ENCODE measurements around the gene ITPK1.

ITPK1 gene

GRCh38 chr14:92998946-92999345, 116.8 kb downstream of the ITPK1 start:
- in situ Hi-C loops (cut with HindIII; ENCODE audit: low sequenced_read_pairs), result no loop called here
- no peak overlapping the region for H3K4me3 ChIP-seq (ENCODE audit: low read depth, low read length)
- TF ChIP-seq, protein P1, sequence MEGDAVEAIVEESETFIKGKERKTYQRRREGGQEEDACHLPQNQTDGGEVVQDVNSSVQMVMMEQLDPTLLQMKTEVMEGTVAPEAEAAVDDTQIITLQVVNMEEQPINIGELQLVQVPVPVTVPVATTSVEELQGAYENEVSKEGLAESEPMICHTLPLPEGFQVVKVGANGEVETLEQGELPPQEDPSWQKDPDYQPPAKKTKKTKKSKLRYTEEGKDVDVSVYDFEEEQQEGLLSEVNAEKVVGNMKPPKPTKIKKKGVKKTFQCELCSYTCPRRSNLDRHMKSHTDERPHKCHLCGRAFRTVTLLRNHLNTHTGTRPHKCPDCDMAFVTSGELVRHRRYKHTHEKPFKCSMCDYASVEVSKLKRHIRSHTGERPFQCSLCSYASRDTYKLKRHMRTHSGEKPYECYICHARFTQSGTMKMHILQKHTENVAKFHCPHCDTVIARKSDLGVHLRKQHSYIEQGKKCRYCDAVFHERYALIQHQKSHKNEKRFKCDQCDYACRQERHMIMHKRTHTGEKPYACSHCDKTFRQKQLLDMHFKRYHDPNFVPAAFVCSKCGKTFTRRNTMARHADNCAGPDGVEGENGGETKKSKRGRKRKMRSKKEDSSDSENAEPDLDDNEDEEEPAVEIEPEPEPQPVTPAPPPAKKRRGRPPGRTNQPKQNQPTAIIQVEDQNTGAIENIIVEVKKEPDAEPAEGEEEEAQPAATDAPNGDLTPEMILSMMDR (IDR thresholded peaks at IDR 0.05; ENCODE audit: low read depth, low read length), result no peak
- DNase-seq (ENCODE audit: low read depth, low spot score), result no peak

- no peak overlapping the region for H3K4me3 ChIP-seq (ENCODE audit: low read depth, low read length)
- TF ChIP-seq, protein P1 (IDR thresholded peaks at IDR 0.05; ENCODE audit: low read depth, low read length), result no peak
- in situ Hi-C loops (cut with HindIII; ENCODE audit: low sequenced_read_pairs), result no loop called here
- no peak for DNase-seq (ENCODE audit: low read depth, low spot score)
Observed at GRCh38 chr14:92997343-92998061, 118.2 kb downstream of the ITPK1 start.

DNA sequence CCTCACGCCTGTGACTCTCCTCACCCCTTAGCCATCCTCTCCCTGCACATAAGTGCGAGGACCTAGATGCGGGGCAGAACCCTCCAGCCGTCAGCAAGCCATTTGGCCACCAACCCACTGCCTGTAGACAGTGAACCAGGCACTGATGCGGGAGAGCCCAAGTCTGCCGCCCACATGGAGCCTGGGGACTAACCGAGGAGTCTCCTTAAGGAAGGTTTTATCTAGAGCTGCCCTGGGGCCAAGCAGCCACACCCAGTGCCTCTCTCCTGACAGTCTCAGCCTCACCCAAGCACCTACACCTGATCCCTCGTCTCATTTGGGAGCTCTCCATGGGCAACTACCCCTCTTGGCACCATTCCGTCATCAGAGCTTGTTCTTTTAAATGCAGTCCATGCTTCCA, 120.1 kb downstream of the ITPK1 start:
- TF ChIP-seq, protein P1 (IDR thresholded peaks at IDR 0.05; ENCODE audit: low read depth, low read length), result no peak
- in situ Hi-C loops (cut with HindIII; ENCODE audit: low sequenced_read_pairs), result no loop called here
- no peak for DNase-seq (ENCODE audit: low read depth, low spot score)
- no peak overlapping the region for H3K4me3 ChIP-seq (ENCODE audit: low read depth, low read length)

DNA sequence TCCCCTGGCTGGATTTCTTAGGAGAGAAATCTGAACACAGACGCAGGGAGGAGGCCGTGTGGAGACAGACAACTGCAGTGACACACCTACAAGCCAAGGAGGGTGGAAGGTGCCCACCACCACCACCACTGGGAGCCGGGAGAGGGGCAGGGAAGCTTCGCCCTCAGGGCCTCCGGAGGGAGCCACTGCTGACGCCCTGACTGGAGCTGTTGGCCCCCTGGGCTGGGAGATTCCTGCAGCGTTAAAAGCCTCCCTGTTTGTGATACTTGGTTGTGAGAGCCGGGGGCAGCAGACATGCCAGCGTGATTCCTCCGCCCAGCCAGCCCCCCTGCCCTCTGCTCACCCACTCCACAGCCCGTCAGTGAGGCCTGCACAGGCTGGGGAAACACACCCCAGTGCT, 120.8 kb downstream of the ITPK1 start:
- no peak for DNase-seq (ENCODE audit: low read depth, low spot score)
- in situ Hi-C loops (cut with HindIII; ENCODE audit: low sequenced_read_pairs), result no loop called here
- TF ChIP-seq, protein P1 (IDR thresholded peaks at IDR 0.05; ENCODE audit: low read depth, low read length), result no peak
- no peak overlapping the region for H3K4me3 ChIP-seq (ENCODE audit: low read depth, low read length)

- in situ Hi-C loops (cut with HindIII; ENCODE audit: low sequenced_read_pairs), result no loop called here
- DNase-seq (ENCODE audit: low read depth, low spot score), result no peak
- no peak overlapping the region for H3K4me3 ChIP-seq (ENCODE audit: low read depth, low read length)
- TF ChIP-seq, protein P1 (IDR thresholded peaks at IDR 0.05; ENCODE audit: low read depth, low read length), result no peak
Observed at GRCh38 chr14:92994131-92994676, 121.5 kb downstream of the ITPK1 start.

- no peak overlapping the region for H3K4me3 ChIP-seq (ENCODE audit: low read depth, low read length)
- TF ChIP-seq, protein P1 (IDR thresholded peaks at IDR 0.05; ENCODE audit: low read depth, low read length), result no peak
- in situ Hi-C loops (cut with HindIII; ENCODE audit: low sequenced_read_pairs), result no loop called here
- DNase-seq (ENCODE audit: low read depth, low spot score), result no peak
Observed at GRCh38 chr14:92993302-92993701, 122.4 kb downstream of the ITPK1 start.
